ENCODE data around the gene KBTBD8.

GRCh38 chr3:66998904-66999235 is 763 bp downstream of the KBTBD8 start:
- TF ChIP-seq CTCF (conservative IDR thresholded peaks at IDR 0.05 in 1 of 2, IDR thresholded peaks at IDR 0.05 in 1 of 2; ENCODE audit: low read depth in 1 of 2, low read length in 2 of 2) (no peak), EZH2 (IDR thresholded peaks at IDR 0.05; ENCODE audit: low read length, missing control alignments) (no peak)

Data from fibroblast of lung (primary cell).